SU-DHL-6 (cell line): Measurements from ENCODE around the gene BRD1.

Source experiments
- CTCF ChIP-seq: fragments of 200-600 bp; sonication (generic); IDR thresholded peaks from one replicate; pipeline ENCODE4 v1.5.1; 2017; ENCODE audit warnings: antibody characterized with exemption, mild to moderate bottlenecking, low read length, moderate library complexity; ENCODE audit not compliant: insufficient read depth, poor library complexity, severe bottlenecking
- EZH2phosphoT487 ChIP-seq: fragments of 200-600 bp; sonication (generic), shearing (Covaris generic); conservative IDR thresholded peaks from 2 replicates; pipeline ENCODE4 v1.6.1; 2018; ENCODE audit warnings: mild to moderate bottlenecking, antibody characterized with exemption, low read length, moderate library complexity, mixed read lengths

- TF ChIP-seq CTCF (no peak), EZH2phosphoT487 (no peak)
These were observed 43.8 kb upstream of the BRD1 start for GRCh38 chr22:49871482-49871881.
